RPMI8226 (cell line): ENCODE measurements around the gene RPTOR.
"Not testable (repeated sequence)": the region's sequence is repeated elsewhere in the genome, so short reads cannot be mapped to it uniquely, and the experiment has no call there.

Experiments
- DNase-seq: peaks from one replicate; pipeline ENCODE4 v3.0.0-alpha.2; 2015

The RPTOR gene

DNA sequence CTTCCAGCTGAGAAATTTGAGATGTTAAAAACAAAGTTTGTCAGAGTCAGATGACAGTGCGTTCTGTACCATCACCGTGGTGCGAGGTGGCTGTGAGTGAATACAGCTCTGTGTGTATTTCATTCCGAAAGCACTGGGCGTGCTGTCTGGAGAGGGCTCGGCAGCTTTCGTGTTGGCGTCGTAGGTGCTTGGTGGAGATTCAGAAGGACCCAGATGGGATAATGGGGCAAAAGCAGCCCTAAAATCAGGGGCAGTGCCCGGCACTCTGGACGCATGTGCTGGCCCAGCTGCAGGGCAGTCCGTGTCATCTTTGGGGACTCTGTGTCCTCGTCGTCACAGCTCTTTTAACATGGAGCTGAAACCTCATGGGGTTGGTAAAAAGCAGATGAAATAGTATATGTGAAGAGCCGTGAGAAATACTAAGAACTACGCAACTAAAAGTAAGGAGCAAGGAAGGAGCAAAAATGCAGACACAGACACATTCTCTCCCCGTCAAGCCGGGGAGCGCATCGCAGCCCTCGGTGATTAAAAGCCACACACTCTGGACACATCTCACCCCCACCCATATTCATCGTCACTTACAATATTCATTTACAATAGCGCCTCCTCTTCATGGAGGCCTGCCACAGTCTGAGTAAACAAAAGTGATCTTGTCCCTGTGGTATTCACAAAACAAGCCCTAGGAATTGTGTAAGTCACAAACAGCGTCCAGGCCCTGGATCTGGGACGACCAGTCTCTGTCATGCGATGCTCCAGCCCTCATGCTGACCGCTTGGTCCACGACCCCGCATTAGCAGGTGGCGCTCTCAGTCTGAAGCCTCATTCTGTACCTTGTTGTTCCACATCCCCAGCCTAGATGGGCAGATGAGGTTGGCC lies 206.7 kb downstream of the RPTOR start:
- no peak for DNase-seq

DNA sequence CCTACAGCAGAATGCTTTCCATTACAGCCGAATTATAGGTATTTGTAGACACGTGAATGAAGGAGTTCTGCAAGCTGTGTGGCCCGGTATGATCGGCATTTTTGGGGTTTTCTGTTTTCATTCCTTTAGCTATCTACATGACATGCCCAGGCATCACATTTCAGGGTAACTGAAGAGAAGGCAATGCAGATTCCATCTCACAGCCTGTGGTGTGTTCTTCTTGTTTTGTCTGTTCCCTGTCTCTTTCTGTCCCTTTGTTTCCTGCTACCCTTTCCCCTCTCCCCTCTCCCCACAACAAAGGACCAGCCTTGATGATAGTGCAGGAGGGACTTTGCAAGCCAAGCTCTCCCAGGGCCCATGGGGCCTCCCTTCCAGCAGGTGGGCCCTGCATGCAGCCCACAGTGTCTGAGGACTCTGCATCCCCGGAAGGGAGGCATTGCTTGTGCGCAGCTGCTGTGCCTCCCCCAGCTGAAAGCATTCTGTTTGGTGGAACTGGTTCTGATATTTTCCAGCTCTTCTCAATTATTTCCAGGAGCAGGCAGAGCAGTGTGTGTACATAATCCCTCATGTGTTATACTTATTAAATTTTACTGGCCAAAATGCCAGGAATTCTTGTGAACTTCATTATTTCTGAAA lies 207.4 kb downstream of the RPTOR start:
- DNase-seq, result no peak

DNA sequence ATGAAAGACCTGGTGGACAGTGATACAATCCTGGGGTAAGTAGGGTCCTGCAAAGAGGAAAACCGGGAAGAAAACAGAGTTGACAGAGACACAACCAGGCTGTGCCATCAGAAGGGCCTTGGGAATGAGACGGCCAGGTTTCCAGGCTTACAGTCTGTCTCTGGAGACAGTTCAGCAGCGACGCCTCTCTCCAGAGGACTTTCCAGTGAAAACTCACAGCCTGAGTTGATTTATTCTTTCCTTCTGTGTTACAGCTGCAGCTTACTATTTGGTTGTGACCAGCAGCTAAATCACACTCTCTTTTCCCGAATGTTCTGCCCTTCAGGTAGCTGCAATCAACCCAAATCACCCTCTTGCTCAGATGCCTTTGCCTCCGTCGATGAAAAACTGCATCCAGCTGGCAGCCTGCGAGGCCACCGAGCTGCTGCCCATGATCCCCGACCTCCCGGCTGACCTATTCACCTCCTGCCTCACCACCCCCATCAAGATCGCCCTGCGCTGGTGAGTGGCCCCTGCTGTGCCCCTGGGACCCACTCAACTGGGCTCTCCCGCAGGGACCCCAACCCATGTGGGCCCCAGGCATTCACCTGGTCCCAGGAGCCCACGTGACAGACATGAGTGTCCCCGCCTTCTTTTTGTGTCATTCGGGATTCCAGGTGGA lies 209.2 kb downstream of the RPTOR start:
- no peak for DNase-seq

DNA sequence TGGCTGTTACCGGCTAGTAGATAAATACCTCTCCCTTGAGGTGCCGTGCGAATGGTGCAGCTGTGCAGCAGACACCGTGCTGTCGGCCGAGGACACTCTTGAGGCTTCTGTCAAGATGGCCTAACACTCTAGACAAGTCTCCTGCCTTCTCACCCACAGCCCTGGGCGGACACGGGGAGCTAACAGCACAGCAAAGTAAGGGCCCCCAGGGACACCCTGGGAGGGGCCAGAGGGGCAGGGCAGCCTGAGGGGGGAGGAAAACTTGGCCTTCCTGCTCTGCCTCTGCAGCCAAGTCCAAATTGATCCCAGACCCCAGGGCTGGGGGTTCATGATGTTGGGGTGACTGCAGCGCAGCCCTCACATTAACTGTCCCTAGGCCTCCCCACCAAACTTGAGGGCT lies 210.2 kb downstream of the RPTOR start:
- DNase-seq, result no peak

- no peak for DNase-seq
Observed at GRCh38 chr17:80755650-80756405, 211.2 kb downstream of the RPTOR start.

GRCh38 chr17:80758481-80759376 lies 214.1 kb downstream of the RPTOR start:
- no peak for DNase-seq

- DNase-seq, result no peak
Observed at GRCh38 chr17:80759377-80759673, 214.7 kb downstream of the RPTOR start.

DNA sequence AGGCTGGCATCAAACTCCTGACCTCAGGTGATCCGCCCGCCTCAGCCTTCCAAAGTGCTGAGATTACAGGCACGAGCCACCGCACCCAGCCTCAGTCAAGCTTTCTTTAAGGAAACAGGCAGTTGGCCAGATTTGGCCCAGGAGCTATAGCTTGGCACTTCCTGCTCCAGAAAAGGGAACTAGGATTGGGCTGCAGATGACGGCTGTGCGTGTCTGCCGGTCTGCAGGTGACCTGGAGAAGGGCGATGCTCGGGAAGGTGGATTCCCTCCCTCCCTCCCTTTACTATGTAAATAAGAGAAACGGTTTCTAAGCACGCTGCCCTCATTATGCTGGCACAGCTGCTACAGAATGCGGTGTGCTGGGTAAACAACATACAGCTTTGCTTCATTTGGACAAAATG lies 215.9 kb downstream of the RPTOR start:
- no peak for DNase-seq

- DNase-seq, result no peak
Observed at GRCh38 chr17:80761110-80761871, 216.7 kb downstream of the RPTOR start.

- DNase-seq, result no peak
Observed at GRCh38 chr17:80762076-80762475, 217.4 kb downstream of the RPTOR start.

DNA sequence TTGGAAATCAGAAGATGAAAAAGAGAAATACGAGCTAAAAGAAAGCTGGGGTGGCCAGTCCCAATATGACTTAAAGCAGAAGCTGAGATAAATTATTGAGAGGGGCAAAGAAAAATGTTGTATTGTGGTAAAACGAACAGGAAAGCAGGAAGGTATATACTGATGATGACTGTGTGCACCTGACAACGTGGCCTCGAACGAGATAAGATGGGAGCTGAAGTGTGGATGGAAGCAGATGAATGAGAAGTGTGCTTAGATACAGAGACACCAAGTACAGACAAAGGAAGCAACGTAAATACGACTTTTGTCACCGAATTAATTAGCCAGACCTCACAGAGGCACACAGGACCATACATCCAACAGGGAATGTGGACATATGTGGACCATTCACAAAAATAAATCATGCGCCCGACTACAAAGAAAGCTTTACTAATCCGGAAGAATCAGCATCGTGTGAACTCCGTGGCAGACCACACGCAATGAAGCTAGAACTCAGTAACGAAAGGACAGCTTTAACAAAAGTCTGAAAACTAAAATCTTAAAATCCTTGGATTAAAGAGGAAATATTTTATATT lies 218.7 kb downstream of the RPTOR start:
- no peak for DNase-seq

- not testable (repeated sequence) for DNase-seq
Observed at GRCh38 chr17:80764627-80765145, 220.0 kb downstream of the RPTOR start.

GRCh38 chr17:80765241-80765961 lies 220.8 kb downstream of the RPTOR start:
- no peak for DNase-seq

- no peak for DNase-seq
Observed at GRCh38 chr17:80766290-80766855, 221.7 kb downstream of the RPTOR start.

DNA sequence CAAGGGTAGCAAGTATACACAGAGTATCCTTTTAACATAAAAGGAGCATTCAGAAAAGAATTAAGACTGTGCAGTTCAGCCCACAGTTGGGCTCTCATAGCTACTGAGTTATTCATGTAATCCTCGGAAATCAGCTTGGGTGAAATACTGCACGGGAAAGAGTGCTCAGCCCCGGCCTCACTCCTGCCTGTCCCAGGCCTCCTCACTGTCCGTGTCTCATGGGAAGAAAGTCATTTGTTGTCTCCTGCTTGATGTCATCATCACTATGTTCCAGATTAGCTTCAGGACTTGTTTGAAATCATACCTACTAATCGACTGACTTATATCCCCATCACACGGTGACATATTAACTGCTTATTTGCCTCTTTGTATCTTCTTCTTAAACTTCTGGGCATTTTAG lies 223.8 kb downstream of the RPTOR start:
- DNase-seq, result no peak

GRCh38 chr17:80768936-80769335 lies 224.3 kb downstream of the RPTOR start:
- no peak for DNase-seq

GRCh38 chr17:80769516-80769915 lies 224.9 kb downstream of the RPTOR start:
- DNase-seq, result no peak

GRCh38 chr17:80769936-80770625 lies 225.4 kb downstream of the RPTOR start:
- DNase-seq, result no peak
